HG02588 (cell line): ENCODE measurements around the gene SEL1L3.

ENCODE experiments used
- ATAC-seq: cut with Tn5 transposase; IDR thresholded peaks from one replicate; pipeline ENCODE4 v1.9.1; 2021; ENCODE audit warnings: mild to moderate bottlenecking, moderate library complexity; ENCODE audit not compliant: unreplicated experiment

Gene SEL1L3

GRCh38 chr4:25795566-25796454 lies 67.0 kb downstream of the SEL1L3 start:
- ATAC-seq, result no peak

- ATAC-seq, result no peak
Observed at GRCh38 chr4:25795091-25795490, 67.7 kb downstream of the SEL1L3 start.

GRCh38 chr4:25792876-25793275 lies 69.9 kb downstream of the SEL1L3 start:
- ATAC-seq, result no peak

- no peak for ATAC-seq
Observed at GRCh38 chr4:25792200-25792791, 70.5 kb downstream of the SEL1L3 start.

- no peak for ATAC-seq
Observed at GRCh38 chr4:25790024-25790423, 72.8 kb downstream of the SEL1L3 start.

GRCh38 chr4:25788703-25789238 lies 74.0 kb downstream of the SEL1L3 start:
- ATAC-seq, result no peak

GRCh38 chr4:25786497-25787065 lies 76.2 kb downstream of the SEL1L3 start:
- ATAC-seq, result no peak

GRCh38 chr4:25783943-25784342 lies 78.8 kb downstream of the SEL1L3 start:
- no peak for ATAC-seq

GRCh38 chr4:25783126-25783525 lies 79.7 kb downstream of the SEL1L3 start:
- no peak for ATAC-seq

- ATAC-seq, result no peak
Observed at GRCh38 chr4:25782482-25782881, 80.3 kb downstream of the SEL1L3 start.

GRCh38 chr4:25779021-25779420 lies 83.8 kb downstream of the SEL1L3 start:
- ATAC-seq, result no peak

GRCh38 chr4:25776795-25777194 lies 86.0 kb downstream of the SEL1L3 start:
- no peak for ATAC-seq

- ATAC-seq, result no peak
Observed at GRCh38 chr4:25775166-25775565, 87.6 kb downstream of the SEL1L3 start.

- no peak for ATAC-seq
Observed at GRCh38 chr4:25773358-25773757, 89.4 kb downstream of the SEL1L3 start.

GRCh38 chr4:25771672-25772071 lies 91.1 kb downstream of the SEL1L3 start:
- no peak for ATAC-seq

- no peak for ATAC-seq
Observed at GRCh38 chr4:25770847-25771246, 91.9 kb downstream of the SEL1L3 start.

- ATAC-seq, result no peak
Observed at GRCh38 chr4:25769251-25769650, 93.5 kb downstream of the SEL1L3 start.

GRCh38 chr4:25767877-25768725 lies 94.7 kb downstream of the SEL1L3 start:
- ATAC-seq, result no peak

GRCh38 chr4:25760518-25761157 lies 102.2 kb downstream of the SEL1L3 start:
- no peak for ATAC-seq

GRCh38 chr4:25760048-25760447 lies 102.7 kb downstream of the SEL1L3 start:
- no peak for ATAC-seq
